Measurements from ENCODE around the gene ETS2. TPM values are rescaled to one million over a fixed set of nuclear protein-coding genes. Genes with fewer than 3 reads are reported as not detected.
A peak's percentile ranks its signal among the peaks of the same experiment; 100 is the strongest.

Gene ETS2
- total RNA-seq, 1 experiment from 2014 or later = 132 TPM

DNA sequence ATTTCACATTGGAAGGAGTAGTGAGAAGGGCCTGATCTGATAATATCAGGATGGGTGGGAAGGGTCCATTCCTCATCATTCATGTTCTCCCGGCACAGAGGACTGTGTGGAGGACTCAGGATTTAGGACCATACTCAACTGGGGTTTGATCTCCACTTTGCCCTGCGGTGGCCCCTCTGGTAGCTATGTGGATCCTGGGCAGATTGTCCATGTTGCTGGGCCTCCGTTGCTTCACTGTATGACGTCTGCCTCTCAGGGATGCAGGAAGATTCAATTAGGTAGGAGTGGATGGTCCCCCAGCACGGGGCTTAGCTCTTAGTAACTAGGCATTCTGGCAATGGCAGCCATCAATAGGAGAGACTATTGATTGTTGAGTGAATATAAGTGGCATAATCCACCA, 2.3 kb downstream of the ETS2 start:
- ChIA-PET POLR2A (interaction anchor here (0.6 to 0.9 kb wide), 4 partner anchors 12 to 48 kb away, joined by 3 to 11 read pairs (median 4); no protein-coding TSS in a partner anchor), CTCF (no interaction called here)
- intact Hi-C loops (cut with micrococcal nuclease; ENCODE audit: unreplicated experiment) (loop anchor here (5.0 to 10.0 kb wide), 2 partner anchors 41 to 293 kb away; no protein-coding TSS in a partner anchor), in situ Hi-C loops (cut with HindIII; ENCODE audit: low pct_unique_long_range_greater_than_20kb, low sequenced_read_pairs) (no loop called here)
- TF ChIP-seq POLR2AphosphoS5 (IDR thresholded peaks at IDR 0.05; ENCODE audit: low read depth, low read length) (no peak; the same call in 1 of the 2 replicates), SIN3A (IDR thresholded peaks at IDR 0.05; ENCODE audit: borderline replicate concordance, insufficient read depth, low read depth, low read length) (no peak)
- TF ChIP-seq, protein P1, sequence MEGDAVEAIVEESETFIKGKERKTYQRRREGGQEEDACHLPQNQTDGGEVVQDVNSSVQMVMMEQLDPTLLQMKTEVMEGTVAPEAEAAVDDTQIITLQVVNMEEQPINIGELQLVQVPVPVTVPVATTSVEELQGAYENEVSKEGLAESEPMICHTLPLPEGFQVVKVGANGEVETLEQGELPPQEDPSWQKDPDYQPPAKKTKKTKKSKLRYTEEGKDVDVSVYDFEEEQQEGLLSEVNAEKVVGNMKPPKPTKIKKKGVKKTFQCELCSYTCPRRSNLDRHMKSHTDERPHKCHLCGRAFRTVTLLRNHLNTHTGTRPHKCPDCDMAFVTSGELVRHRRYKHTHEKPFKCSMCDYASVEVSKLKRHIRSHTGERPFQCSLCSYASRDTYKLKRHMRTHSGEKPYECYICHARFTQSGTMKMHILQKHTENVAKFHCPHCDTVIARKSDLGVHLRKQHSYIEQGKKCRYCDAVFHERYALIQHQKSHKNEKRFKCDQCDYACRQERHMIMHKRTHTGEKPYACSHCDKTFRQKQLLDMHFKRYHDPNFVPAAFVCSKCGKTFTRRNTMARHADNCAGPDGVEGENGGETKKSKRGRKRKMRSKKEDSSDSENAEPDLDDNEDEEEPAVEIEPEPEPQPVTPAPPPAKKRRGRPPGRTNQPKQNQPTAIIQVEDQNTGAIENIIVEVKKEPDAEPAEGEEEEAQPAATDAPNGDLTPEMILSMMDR (IDR thresholded peaks at IDR 0.05) = no peak
- no peaks in the 10 kb centered on the region for H3K9me3 ChIP-seq (ENCODE audit: control insufficient read depth, insufficient read depth, low read depth, low read length)
- no peak for ATAC-seq
- no peak for DNase-seq (ENCODE audit: low read depth, low spot score)
- H3K27me3 ChIP-seq (ENCODE audit: control insufficient read depth, insufficient read depth, low read length) = no peaks in the 10 kb centered on the region
- peaks cover 39% of the 10 kb centered on the region for H3K4me1 ChIP-seq (ENCODE audit: control insufficient read depth, insufficient read depth, low read length)
- peak overlapping the region; percentile 76 to 84 for H3K4me3 ChIP-seq (ENCODE audit: low read depth in 2 of 2, low read length in 2 of 2)
- no TSS peak for BruUV-seq (replicated peaks)
- peak overlapping the region; percentile 93 for H3K27ac ChIP-seq (ENCODE audit: low read length)
- peaks cover 20% of the 10 kb centered on the region for H3K36me3 ChIP-seq (ENCODE audit: control insufficient read depth, insufficient read depth, low read length)

DNA sequence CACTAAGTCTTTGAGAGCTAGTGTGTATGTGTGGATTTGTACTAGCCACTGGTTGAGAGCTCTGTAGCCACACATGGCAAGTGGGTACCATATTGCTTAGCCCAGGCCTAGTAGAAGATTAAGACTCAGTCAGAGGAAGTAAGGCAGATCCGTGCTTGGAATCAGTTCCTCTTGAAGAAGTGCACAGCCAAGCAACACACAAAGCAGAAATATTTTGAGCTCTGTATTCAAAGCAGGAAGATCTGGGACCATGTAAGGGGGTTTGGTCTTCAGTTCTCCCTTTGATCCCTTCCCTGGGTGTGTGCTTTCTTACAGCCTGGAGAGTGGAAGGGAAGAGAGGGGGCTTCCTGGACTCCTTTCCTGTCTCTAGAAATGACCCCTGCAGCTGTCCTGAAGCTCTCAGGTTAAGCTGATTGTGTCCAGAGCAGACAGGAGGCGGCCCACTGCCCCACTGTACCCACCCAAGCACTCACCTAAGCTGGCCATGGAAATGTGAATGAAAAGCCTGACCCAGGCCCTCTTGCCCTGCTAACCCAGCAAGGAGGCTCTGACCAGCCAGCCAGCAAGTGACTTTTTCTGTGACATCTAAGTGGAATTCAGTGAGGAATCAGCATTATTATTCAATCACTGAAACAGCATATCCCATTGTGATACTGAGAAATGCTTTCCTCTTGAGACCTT, 3.6 kb downstream of the ETS2 start:
- TF ChIP-seq, protein P2, sequence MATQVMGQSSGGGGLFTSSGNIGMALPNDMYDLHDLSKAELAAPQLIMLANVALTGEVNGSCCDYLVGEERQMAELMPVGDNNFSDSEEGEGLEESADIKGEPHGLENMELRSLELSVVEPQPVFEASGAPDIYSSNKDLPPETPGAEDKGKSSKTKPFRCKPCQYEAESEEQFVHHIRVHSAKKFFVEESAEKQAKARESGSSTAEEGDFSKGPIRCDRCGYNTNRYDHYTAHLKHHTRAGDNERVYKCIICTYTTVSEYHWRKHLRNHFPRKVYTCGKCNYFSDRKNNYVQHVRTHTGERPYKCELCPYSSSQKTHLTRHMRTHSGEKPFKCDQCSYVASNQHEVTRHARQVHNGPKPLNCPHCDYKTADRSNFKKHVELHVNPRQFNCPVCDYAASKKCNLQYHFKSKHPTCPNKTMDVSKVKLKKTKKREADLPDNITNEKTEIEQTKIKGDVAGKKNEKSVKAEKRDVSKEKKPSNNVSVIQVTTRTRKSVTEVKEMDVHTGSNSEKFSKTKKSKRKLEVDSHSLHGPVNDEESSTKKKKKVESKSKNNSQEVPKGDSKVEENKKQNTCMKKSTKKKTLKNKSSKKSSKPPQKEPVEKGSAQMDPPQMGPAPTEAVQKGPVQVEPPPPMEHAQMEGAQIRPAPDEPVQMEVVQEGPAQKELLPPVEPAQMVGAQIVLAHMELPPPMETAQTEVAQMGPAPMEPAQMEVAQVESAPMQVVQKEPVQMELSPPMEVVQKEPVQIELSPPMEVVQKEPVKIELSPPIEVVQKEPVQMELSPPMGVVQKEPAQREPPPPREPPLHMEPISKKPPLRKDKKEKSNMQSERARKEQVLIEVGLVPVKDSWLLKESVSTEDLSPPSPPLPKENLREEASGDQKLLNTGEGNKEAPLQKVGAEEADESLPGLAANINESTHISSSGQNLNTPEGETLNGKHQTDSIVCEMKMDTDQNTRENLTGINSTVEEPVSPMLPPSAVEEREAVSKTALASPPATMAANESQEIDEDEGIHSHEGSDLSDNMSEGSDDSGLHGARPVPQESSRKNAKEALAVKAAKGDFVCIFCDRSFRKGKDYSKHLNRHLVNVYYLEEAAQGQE (IDR thresholded peaks at IDR 0.05; ENCODE audit: insufficient read depth in 1 of 2, low read depth in 2 of 2, low read length in 1 of 2) = no peak
- TF ChIP-seq POLR2AphosphoS5 (IDR thresholded peaks at IDR 0.05; ENCODE audit: low read depth, low read length) = peak; percentile 56; the same call in 1 of the 2 replicates
- CTCF ChIA-PET = interaction anchor here (0.6 kb wide), 1 partner anchor 1723 kb away, joined by 5 read pairs; no protein-coding TSS in a partner anchor
- Histone ChIP-seq H3K4me1 (ENCODE audit: control insufficient read depth, insufficient read depth, low read length) (peaks cover 39% of the 10 kb centered on the region), H3K9me3 (ENCODE audit: control insufficient read depth, insufficient read depth, low read depth, low read length) (no peaks in the 10 kb centered on the region), H3K27me3 (ENCODE audit: control insufficient read depth, insufficient read depth, low read length) (no peaks in the 10 kb centered on the region), H3K36me3 (ENCODE audit: control insufficient read depth, insufficient read depth, low read length) (peaks cover 26% of the 10 kb centered on the region), H3K27ac (ENCODE audit: low read length) (peak overlapping the region; percentile 93), H3K4me3 (ENCODE audit: low read depth in 2 of 2, low read length in 2 of 2) (peak overlapping the region; percentile 76 to 84)
- BruUV-seq (replicated peaks) = no TSS peak
- DNase-seq (ENCODE audit: low read depth, low spot score) (no peak), ATAC-seq (no peak)
- in situ Hi-C loops (cut with HindIII; ENCODE audit: low pct_unique_long_range_greater_than_20kb, low sequenced_read_pairs) = no loop called here
- POLR2A ChIA-PET = interaction anchor here (0.5 to 1.1 kb wide), 5 partner anchors 22 to 318 kb away, joined by 3 to 6 read pairs (median 4); no protein-coding TSS in a partner anchor
- intact Hi-C loops (cut with micrococcal nuclease; ENCODE audit: unreplicated experiment) = loop anchor here (5.0 to 10.0 kb wide), 2 partner anchors 42 to 295 kb away; no protein-coding TSS in a partner anchor
